Left colon (tissue), 2 donors: ENCODE results near the gene SEMA4G. TPM values are rescaled to one million over a fixed set of nuclear protein-coding genes. Genes with fewer than 3 reads are reported as not detected.
A peak's percentile ranks its signal among the peaks of the same experiment; 100 is the strongest.

Experiments
- ATAC-seq: fragments of 200-7000 bp; cut with Tn5 transposase; one replicate; pipeline ENCODE4 v1.9.1; 2020; ENCODE audit warnings: mild to moderate bottlenecking, moderate library complexity
- DNase-seq, 2 donors: peaks; one replicate each; pipeline ENCODE4 v3.0.0-alpha.2; 2020
- intact Hi-C, 2 donors: fragments of 100-400 bp; cut with DNase I in 1 of 2; cut with micrococcal nuclease in 1 of 2; formaldehyde crosslinking; loops; one replicate each; pipeline versions ENCODE4 v1.11.2 to v1.14.0; 2022; cut with DNase I, micrococcal nuclease
- microRNA-seq, 2 donors: library from miRNA; unstranded; fragments of <30 nt; microRNA quantifications; one replicate each; pipeline versions ENCODE4 v1.1.0 to v1.2.0, GENCODE V29; 2020
- total RNA-seq, 2 donors: library from RNA; stranded (reverse); fragmentation: NEBNext Ultra II Directional; extraction: Animal tissue kit (Norgen Biotek cat#: 25700); gene quantifications; one replicate each; pipeline ENCODE4 v1.2.1, GENCODE V29; 2021
- donor health status: DM: no; HTN: no; CAD: no.
- donor health status: DM: yes; HTN: yes; CAD: no.

The SEMA4G gene
- total RNA-seq, 2 donors from 2014 or later, result 108 to 170 TPM

DNA sequence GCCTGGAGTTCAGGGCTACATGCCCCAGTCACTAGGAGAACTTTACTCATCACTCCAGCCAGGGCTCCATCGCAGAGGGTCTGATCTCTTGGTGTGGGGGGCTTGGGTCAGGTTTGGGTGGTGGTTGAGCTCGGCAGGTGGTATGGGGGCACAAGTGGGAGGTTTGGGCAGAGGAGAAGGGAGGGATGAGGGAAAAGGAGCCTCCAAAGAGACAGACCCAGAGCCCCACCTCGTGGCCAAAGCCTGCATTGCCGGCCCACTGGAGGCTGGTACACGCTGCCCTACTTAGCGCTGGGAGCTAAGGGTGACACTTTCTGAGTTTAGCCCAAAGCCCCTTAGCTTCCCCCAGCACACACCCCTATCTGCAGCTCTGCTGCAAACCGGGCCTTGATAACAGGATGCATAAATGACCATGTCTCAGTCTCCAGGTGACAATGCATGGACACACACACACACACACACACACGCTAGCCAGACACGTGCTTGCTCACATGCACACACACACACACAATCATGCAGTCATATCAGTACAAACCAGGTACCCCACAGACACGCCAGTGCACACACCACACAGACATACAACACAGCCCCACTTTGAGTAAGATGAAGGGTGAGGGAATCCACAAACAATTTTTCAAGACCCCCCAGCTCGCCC is 45.1 kb downstream of the SEMA4G start:
- ATAC-seq, result peak; percentile 64
- peak; percentile 69 to 91 for DNase-seq
- intact Hi-C loops, result no loop called here

DNA sequence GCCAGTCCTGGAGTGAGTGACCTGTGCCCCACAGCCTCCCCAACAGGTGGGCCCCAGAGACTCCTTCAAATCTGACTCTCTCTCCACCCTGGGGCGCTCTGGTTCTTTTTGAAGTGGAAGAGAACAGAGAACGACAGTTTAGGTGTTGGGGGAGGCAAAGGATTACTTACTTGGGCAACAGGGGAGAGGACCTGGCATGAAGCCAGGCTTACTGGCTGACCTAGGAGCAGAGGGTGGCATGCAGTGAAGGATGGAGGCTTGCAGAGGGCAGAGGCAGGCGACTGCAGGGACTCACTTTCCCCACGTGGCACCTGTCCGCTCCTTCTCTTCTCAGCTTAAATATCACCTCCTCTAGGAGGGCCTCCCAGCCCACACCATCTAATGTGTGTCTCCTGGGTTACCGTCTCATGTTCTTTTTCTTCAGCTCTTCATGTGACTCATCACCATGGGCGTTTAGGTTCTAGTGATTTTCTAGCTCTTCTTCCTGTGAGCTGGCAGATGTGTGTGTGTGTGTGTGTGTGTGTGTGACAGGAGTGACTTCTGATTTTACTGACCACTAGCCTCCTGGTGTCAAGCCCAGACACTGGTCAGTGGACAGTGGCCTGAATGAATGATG is 45.8 kb downstream of the SEMA4G start:
- DNase-seq, result no peak
- ATAC-seq, result no peak
- intact Hi-C loops, result no loop called here

DNA sequence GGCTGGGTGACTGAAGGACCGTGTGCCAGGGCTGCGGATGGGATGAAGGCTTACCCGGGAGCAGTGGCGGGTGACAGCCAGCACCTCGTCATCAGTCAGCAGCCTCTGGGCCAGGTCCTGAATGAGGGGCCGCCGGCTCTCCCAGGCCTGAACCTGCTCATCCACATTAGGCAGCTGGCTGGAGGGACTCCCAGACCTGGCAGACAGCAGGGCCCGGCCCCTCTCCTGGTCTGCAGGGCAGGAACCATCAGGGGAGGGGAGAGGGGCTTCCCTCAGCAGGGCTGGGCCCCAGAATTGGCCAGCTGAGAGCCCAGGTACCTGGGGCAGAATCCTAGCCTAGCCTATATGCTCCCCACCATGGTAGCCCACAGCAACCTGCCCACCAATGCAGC is 46.3 kb downstream of the SEMA4G start:
- ATAC-seq, result no peak
- intact Hi-C loops, result no loop called here
- DNase-seq, result no peak

DNA sequence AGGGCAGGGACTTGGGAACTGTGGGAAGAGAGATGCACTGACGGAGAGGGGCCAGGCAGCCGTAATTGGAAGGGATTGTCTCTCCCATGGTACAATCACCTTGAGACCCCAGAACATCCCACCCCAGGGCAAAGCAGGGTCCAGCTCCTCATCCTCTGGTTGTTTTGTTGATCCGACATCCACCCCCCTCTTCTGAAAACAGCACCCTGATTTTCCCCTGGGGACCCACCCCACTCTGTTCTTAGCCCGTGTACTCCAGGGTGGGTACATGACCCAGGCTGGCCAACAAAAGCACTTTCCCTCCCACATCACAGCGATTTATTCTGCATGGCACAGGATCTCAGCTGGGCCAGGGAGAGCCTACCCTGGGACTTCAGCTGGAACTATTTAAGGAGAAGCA is 47.5 kb downstream of the SEMA4G start:
- intact Hi-C loops, result no loop called here
- ATAC-seq (no peak), DNase-seq (no peak)

DNA sequence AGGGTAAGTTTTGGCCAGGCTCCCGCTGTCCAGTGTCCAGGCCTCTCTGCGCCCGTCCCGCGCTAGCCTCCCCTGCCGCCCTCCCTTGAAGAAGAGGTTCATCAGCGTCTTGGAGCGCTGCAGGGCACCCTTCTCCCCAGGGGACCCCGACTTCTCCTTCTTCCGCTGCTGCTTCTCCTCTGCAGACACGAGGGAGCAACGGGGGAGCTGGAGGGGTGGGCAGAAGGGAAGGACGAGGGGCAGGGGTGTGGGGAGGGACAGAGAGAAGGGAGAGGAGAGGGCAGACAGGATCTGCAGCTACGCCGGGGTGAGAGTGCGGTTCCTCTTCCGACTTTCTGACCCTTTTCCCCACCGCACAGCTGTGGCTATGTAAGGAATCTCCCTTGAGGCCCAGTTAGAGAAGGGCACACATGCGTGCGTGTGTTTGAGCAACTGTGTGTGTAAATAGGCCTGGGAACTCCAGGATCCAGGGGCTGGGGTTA is 48.9 kb downstream of the SEMA4G start:
- intact Hi-C loops, result no loop called here
- no peak for DNase-seq
- no peak for ATAC-seq

DNA sequence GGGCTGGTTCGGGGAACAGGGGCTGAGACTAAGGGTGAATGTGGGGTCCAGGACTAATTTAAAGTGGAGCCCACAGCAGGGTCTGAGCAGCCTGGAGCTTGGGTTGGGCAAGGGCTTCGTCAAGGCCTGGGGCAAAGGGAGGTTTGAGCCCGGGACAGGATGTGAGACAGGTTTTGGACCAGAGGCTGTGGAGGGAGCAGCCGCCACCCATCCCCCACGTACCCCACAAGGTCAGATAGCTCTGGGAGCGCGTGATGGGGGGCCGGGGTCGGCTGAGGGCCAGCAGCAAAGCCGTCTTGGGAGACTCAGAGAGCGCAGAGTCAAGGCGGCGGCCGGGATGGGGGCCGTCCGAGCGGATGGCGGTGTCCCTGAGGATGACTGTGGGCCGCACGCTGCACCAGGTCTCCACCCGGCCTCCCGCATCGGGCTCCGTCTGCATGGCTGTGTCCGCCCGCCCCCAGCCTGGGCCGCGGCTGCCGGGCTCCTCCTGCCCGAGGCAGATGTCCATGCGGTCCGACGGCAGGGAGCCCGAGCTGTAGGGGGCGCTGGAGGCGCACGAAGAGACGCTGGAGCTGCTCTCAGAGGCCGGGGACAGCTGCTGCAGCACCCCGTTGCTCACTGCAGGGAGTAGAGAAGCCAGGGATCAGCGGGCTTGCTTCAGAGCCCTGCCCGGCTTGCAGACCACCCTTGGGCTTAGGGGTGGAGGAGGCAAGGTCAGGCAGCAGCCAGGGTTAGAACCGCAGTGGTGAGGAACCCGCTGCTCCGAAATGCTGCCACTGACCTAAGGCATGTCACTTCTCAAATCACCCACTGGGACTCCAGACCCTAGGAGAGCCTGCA is 49.5 kb downstream of the SEMA4G start:
- intact Hi-C loops, result no loop called here
- peak; percentile 71 to 92 for DNase-seq
- peak; percentile 81 for ATAC-seq

Small RNA genes lying within 50 kb of the gene (microRNA-seq; reads per million reads assigned to microRNA genes)
- 0 reads per million in 2 donors for gene MIR608

Other genes with a start within 250 kb of the SEMA4G start
- not detected for gene PAX2, start 223.9 kb upstream of the SEMA4G start, total RNA-seq
- 10 to 100 TPM; 18.5 to 20.3 TPM for gene SLF2, start 56.5 kb upstream of the SEMA4G start, total RNA-seq
- gene MRPL43, start 18.0 kb downstream of the SEMA4G start, total RNA-seq, result 10 to 100 TPM; 66.9 to 69.3 TPM
- 1 to 10 TPM; 3.7 to 5.8 TPM for gene TWNK, start 18.0 kb downstream of the SEMA4G start, total RNA-seq
- 10 to 100 TPM; 28.7 to 33.9 TPM for gene LZTS2, start 30.3 kb downstream of the SEMA4G start, total RNA-seq
- under 1 TPM; 0.21 to 0.78 TPM for gene PDZD7, start 61.6 kb downstream of the SEMA4G start, total RNA-seq
- gene SFXN3, start 61.7 kb downstream of the SEMA4G start, total RNA-seq, result 10 to 100 TPM; 14.7 to 22.0 TPM
- 10 to 100 TPM; 17.7 to 21.0 TPM for gene KAZALD1, start 92.5 kb downstream of the SEMA4G start, total RNA-seq
- gene TLX1, start 161.8 kb downstream of the SEMA4G start, total RNA-seq, result 1 to 10 TPM in 1 of 2 donors, under 1 TPM in 1; 0.12 to 1.7 TPM